NCI-H2171 treated with DMSO at 0.1 percent for 48 hours (cell line): ENCODE results near the gene PPP3CA.
"Not testable (repeated sequence)": the region's sequence is repeated elsewhere in the genome, so short reads cannot be mapped to it uniquely, and the experiment has no call there.

Experiments
- DNase-seq: peaks from one replicate; lab custom pipeline; 2025; lab: John Stamatoyannopoulos, UW

PPP3CA gene

GRCh38 chr4:101211146-101211553, 136.2 kb downstream of the PPP3CA start:
- DNase-seq: no peak

DNA sequence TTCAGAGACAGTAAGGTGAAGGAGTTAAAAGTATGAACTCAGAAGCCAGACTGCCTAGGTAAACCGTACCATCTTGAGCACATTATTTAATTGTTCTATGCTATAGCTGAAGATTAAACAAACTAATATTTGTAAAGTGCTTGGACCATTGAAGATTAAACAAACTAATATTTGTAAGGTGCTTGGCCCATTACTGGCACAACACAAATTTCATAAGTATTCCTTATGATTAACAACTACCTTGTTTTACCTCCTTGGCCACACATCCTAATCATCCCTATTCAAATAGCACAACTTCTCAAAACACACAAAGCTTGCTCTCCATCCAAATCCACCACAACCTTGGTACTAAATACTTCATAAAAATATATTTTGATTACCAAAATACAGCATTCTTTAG, 137.0 kb downstream of the PPP3CA start:
- no peak for DNase-seq

GRCh38 chr4:101208171-101208570, 139.2 kb downstream of the PPP3CA start:
- DNase-seq: no peak

DNA sequence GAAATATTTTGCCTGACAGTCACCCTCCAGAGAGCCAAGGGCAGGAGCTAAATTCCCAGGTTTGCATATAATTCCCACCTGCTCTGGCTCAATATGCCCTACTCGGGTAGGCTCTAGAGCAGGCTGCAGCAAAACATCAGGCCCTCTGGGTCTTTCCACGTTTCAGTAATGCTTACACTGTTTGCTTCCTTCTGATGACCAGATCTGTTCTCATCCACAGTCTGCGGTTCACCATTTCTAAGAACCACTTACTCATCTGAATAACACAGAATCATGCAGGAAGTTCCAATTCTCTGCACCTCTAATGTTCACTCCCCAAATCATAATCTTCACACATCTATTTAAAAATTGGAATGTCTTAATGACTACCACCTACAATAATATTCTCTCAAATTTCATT, 141.4 kb downstream of the PPP3CA start:
- no peak for DNase-seq

DNA sequence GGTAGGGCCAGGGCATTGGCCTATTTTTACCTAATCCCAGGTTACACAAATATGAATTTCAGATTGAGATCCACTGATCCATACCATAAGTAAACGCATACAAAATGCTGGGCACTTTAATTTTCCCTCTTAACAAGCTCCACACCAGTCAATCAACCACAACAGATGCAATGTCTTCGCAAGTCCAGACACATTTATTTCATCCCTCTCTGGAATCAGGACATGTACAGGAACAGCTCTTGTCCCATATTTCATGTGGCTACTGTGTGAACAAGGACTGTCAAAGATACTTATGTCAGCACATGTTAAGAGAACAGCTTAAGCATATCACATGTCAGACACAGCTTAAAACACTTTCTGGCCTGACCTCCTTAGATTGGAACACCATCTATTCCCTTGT, 145.9 kb downstream of the PPP3CA start:
- DNase-seq: peak; percentile 72

GRCh38 chr4:101200561-101200960, 146.8 kb downstream of the PPP3CA start:
- no peak for DNase-seq

DNA sequence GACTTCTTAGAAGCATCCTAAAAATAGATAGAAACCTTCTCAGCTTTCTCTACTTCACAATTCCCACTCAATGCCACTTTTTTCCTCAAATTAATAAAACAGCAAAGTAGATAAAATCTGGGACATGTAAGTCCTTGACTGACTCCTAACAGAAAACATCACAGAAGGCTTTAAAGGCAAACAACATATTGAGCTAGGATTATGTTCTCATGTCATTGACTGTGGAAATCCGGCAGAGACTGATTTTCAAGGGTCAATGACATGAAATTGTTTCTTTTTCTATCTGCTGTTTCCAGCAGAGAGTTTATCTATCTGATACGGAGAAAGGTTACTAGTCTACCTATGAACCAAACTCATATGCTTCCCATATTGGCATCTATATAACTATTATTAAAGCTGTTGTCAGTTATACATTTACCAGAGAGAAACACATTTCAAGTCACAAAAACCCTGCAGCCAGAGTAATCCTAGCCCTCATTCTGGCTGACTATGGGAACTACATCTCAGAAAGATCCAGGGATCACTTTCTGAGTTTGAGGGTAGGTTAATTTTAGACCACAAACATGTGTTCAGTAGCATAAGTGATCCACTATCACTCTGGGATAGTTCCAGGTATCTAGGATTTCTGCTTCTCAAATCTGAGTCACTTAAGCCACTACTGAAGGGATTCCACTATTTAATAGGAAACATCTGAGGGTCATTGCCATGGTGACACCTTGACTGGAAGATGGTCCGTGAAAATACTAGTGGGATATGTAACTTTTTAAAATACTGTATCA, 147.6 kb downstream of the PPP3CA start:
- DNase-seq: peak; percentile 54

DNA sequence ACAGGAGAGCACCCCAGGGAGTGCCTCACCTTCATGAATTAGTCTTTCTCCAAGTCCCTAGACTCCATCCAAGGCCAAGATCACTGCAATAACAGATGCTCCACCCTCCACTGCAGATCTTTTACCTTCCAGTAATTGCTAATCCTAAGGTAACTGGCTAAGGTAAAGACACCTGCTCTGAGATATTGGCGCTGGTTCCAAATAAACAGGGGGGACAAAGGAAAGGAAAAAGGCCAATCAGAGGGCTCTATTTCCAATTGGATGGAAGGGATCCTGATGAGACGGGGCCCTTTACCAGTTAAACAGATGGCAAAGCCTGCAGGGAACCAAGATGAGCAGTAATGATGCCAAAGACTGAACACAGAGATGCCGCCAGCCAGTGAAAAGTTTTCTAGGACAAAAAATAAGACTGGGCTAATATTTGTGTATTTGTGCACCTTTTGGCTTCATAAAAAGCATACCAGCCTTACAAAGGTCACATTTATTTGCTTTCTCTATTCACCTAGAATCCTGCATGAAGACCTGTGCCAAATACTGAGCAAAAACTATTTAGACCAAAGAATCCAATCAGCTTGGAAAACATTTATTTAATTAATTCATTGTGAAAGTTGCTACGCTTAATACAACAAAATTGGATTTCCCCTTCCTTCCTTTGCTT, 148.5 kb downstream of the PPP3CA start:
- peak; percentile 94 for DNase-seq

DNA sequence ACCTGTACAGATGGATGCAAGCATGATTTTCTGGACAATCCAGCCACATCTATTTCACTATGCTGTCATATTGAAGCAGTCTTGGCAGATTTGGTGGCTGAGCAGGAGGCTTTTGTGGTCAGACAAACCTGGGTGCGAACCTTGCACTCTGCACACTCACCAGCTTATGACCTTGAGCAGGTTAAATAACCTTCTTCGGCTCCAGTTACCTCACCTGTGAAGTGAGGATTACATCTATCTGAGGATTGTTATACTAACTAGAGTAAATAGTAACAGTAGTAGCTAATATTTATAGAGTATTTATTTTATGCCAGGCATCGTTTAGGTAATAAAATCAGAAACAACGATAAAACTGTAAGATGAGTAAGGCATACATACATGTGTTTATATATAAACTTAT, 150.0 kb downstream of the PPP3CA start:
- DNase-seq: no peak

- no peak for DNase-seq
Observed at GRCh38 chr4:101192244-101192643, 155.1 kb downstream of the PPP3CA start.

DNA sequence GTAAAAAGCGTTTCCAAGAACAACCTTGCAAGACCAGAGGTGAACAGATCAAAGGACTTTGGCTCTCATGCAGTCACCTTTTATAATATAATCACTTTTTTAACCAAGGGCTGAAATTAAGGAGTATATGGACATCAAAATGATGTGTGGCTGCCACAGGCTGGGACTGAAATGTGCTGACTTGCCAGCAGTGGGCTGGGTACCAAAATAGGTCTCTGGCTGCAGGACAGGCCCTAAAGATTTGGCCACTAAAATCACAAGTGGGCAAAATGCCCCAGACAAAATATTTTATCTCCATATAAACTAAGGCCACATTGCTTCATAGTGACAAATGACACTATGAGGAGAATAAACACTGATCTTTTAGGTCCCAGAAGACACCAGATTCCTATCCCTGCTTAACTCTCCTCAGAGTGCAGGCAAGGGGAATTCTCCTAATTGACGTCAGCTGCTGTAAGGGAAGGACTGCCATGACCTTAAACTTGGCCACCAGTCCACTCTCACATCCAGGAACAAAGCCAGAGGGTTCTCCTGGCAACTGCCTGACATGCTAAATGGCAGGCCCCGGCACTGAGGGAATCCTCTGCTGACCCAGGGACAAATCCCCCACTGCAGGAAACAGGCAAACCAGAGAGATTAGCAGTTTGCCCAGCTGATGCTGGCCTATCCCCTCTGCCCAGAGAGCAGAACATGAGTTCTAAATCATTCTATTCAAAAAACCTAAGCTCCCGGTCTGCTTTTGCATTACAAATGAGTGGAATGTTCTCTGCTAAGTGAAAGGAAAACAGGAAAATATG, 155.8 kb downstream of the PPP3CA start:
- no peak for DNase-seq

DNA sequence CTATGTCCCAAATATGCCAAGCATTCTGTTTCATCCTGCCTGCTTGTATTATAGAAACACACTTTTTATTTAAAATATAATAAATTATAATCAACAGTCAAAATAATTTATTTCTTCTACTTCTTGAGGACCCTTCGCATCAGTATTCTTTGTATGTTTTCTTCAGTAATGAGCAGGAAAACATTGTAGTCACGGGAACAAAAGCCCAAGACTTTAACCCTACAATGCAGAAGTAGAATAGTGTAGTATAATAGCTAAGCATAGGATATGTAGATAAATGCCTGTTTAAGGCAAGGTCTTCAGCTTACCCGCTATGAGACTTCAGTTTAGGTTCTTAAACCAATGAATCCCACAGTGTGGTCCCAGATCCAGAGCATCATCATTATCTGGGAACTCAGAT, 156.6 kb downstream of the PPP3CA start:
- DNase-seq: no peak

- DNase-seq: no peak
Observed at GRCh38 chr4:101188906-101189305, 158.4 kb downstream of the PPP3CA start.

GRCh38 chr4:101187841-101188240, 159.5 kb downstream of the PPP3CA start:
- DNase-seq: peak; percentile 25

- no peak for DNase-seq
Observed at GRCh38 chr4:101186567-101187184, 160.7 kb downstream of the PPP3CA start.

- no peak for DNase-seq
Observed at GRCh38 chr4:101184668-101185067, 162.7 kb downstream of the PPP3CA start.

- no peak for DNase-seq
Observed at GRCh38 chr4:101183666-101184373, 163.5 kb downstream of the PPP3CA start.

- DNase-seq: no peak
Observed at GRCh38 chr4:101183221-101183620, 164.1 kb downstream of the PPP3CA start.

DNA sequence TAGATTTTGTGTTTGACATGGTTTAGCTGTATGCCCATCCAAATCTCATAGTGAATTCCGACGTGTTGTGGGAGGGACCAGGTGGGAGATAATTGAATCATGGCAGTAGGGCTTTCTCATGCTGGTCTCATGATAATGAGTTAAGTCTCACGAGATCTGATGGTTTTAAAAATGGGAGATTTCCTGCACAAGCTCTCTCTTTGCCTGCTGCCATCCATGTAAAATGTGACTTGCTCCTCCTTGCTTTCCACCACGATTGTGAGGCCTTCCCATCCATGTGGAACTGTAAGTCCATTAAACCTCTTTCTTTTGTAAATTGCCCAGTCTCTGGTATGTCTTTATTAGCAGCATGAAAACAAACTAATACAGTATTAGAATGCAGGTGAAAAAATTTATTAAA, 164.6 kb downstream of the PPP3CA start:
- not testable (repeated sequence) for DNase-seq

GRCh38 chr4:101178731-101179130, 168.6 kb downstream of the PPP3CA start:
- no peak for DNase-seq

GRCh38 chr4:101177154-101177553, 170.2 kb downstream of the PPP3CA start:
- no peak for DNase-seq
